NOMO-1 treated with dmso at 0.1 percent for 144 hours (cell line): ENCODE data around the gene IL2RG.

Experiments used
- DNase-seq: peaks from one replicate; lab custom pipeline; 2025; ENCODE audit not compliant: unreplicated experiment; lab: John Stamatoyannopoulos, UW

IL2RG gene

DNA sequence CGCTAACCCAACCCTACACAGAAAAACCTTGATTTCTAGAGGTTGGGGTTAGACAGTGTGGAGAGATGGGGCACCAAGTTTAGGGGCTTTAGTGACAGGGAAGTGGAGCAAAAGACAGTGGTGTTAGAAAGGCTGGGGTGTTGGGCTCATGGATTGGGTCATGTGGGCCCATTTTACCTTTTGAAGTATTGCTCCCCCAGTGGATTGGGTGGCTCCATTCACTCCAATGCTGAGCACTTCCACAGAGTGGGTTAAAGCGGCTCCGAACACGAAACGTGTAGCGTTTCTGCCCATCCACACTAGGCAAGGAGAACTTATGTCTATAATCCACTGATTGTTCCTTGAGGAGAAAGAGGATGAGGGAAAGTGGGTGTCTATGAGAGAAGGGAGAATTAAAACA is 2.3 kb downstream of the IL2RG start:
- DNase-seq = no peak

DNA sequence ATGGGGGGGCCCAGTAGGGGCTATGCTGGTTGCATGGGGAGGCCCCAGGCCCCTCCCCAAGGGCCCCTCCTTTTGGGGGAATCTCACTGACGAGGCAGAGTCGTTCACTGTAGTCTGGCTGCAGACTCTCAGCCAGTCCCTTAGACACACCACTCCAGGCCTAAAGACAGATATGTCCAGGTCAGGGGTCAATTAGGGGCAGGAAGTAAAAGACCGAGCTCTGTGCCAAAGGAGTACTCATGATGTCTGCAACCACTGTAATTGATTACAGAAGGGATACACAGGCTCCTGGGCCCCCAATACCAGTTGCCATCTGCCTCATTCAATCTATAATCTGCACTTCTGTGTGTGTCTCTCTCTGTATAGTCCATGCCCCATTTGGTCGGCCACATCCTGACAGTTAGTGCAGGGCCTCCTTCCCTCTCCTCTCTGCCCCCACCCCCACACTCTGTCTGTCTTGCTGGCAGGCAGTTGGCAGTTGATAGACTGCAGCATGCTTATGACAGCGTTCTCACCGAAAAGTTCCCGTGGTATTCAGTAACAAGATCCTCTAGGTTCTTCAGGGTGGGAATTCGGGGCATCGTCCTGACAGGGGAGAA is 3.5 kb downstream of the IL2RG start:
- peak; percentile 26 for DNase-seq

DNA sequence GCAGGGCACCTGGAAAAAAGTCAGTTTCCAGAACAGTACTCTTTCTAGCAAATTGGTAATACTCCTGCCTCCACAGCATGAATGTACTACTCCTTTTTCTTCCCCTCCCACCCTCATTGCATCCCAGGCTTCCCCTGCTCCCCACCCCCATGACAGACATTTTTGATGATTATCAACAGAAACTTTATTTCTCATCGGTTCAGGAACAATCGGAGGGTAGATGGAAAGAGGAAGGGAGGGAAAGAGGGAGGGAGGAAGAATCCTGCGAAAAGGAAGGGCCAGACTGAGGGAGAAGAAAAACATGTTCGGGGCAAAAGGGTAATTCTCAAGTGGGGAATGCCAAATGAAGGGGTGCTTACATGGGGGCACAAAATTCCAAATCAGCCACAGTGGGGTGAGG is 4.1 kb downstream of the IL2RG start:
- DNase-seq = no peak

DNA sequence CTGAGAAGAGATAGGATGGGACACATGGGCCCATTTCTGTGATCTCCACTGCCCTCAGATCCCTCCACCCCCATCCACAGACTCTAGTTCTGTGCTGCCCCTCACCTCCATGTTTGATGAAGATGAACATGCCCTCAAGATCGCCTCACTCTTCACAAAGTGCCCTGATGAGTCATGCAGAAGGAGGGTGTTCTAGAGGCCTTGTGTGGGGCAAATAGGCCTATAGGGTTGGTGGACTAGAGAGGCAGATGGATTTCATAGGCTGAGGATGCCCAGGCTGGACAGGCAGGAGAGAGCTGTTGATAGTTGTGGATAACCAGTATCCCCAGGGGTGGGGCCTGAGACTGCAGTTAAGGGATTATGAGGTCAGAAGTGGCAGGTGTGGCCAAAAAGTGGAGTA is 5.0 kb downstream of the IL2RG start, which contains the start of gene CXorf65:
Gene CXorf65 (minus strand): TSS at position 314 of the 400 bp plus-strand sequence. CDS start 184 bp downstream, at position 130.
- DNase-seq = peak; percentile 20

DNA sequence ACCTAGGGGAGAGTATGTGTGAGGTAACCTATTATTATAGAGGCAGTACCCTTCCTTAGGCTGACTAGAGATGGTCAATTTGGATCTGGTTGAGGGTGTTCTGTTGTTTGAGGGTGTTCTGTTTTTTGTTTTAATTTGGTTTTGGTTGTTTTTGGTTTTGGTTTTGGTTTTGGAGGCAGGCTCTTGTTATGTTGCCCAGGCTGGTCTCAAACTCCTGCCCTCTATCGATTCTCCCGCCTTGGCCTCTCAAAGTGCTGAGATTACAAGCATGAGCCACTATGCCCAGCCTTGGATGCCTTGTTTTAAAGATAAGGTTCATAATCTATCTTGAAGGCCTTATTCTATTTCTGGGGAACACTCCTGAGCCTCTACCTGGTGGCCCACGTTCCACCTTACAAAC is 5.7 kb downstream of the IL2RG start:
- DNase-seq = no peak

DNA sequence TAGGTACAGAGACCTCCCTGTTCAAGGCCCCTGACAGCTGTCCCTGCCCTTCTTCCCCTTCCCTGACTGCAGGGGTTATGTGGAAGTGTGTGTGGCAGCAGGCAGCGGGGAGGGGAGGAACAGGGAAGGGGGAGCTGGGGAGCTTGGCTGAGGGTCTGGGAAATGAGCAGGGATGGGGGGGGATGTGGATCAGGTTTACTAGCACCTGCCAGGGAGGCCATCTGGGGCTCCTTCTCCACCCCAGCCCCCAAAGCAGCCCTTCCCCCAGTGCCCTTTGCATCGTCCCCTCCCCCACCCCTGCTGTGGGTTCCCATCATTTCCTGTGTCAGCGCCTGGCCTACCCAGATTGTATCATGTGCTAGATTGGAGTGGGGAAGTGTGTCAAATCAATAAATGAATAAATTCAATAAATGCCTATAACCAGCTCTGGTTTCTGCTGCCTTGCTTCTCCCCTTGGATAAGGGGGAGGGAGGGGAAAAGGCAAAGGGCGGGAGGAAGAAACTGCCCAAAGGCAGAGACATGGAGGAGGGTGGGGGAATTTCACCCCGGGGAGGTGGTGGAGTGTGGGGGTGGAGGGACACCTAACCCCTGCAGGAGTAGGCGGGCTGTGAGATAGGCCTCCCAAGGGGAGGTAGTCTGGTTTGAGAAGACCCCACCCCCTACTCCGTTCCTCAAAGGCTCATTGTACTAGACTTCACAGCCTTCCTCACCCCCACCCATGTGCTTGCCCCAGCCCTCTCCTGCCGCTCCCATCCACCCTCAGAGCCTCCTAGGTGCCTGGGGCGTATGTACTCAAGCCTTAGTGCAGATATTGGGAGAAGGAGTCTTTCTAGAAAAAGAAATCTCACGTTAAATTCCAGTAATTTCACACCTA is 8.0 kb downstream of the IL2RG start:
- no peak for DNase-seq

DNA sequence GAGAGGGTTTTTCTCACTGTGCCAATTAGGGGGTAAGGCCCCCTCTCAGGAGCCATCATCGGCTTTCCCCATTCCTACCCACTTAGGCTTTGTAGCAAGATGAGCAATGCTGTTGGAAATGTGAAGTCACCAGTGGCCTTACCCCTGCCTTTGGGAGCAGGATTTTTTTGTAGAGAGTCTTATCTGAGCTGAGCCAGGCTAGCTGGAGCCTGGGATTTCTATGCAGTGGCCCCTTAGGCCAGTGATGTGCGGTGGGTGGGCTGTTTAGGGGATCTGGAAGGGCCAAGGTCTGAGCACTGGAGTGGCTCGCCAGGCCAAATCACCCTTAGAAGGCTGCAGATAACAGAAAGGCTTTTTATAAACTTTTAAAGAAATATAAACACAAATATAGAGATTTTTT is 9.1 kb downstream of the IL2RG start:
- no peak for DNase-seq

DNA sequence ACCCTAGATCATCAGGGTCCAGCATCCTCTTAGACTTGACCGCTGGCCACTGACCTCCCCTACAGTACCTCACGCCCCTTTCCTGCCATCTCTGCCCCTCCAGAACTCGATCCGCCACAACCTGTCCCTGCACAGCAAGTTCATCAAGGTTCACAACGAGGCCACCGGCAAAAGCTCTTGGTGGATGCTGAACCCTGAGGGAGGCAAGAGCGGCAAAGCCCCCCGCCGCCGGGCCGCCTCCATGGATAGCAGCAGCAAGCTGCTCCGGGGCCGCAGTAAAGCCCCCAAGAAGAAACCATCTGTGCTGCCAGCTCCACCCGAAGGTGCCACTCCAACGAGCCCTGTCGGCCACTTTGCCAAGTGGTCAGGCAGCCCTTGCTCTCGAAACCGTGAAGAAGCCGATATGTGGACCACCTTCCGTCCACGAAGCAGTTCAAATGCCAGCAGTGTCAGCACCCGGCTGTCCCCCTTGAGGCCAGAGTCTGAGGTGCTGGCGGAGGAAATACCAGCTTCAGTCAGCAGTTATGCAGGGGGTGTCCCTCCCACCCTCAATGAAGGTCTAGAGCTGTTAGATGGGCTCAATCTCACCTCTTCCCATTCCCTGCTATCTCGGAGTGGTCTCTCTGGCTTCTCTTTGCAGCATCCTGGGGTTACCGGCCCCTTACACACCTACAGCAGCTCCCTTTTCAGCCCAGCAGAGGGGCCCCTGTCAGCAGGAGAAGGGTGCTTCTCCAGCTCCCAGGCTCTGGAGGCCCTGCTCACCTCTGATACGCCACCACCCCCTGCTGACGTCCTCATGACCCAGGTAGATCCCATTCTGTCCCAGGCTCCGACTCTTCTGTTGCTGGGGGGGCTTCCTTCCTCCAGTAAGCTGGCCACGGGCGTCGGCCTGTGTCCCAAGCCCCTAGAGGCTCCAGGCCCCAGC is 10.5 kb downstream of the IL2RG start:
- DNase-seq = no peak

DNA sequence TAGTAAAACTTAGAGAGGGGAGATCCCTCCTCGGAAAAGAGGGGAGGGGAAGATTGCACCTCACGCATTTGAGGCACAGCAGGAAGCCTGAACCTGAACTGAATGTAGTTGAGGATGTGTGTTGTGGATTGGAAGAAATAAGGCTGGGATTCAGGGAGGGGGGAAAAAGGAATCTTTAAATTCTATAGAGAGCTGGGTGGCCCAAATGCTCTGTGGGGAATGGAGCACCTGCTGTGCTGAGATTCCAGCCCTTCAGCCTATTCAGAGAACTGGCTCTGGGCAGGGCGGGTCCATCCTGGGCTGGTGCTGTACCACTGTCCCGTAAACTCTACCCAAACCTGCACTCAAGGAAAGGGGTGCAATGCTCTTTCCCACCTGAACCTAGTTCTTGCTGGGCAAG is 11.6 kb downstream of the IL2RG start:
- DNase-seq = no peak

DNA sequence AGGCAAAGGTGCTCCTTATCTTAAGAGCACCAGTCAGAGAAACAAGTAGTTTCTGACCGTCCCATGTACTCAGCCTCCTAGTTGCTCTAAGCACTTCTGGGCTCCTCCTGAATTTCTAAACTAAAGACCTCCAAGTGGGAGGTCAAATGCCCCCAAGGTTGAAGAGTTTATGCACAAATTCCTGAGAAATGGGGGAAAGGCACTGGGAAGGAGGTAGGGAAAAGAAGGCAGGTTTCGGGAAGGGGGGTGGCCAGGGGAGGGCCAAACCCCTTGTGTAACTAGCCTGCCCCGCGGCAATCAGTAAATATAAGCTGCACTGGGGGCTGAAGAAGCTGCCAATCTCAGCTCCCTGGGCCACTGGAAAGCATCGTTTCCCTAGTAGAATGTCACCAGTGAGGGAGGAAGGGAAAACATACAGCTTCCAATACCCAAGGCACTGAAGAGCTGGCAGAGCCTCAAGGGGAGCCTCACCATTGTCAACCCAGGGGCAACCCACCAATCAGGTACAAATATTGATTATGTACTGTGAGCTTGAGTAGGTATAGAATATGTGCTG is 12.3 kb downstream of the IL2RG start:
- no peak for DNase-seq

DNA sequence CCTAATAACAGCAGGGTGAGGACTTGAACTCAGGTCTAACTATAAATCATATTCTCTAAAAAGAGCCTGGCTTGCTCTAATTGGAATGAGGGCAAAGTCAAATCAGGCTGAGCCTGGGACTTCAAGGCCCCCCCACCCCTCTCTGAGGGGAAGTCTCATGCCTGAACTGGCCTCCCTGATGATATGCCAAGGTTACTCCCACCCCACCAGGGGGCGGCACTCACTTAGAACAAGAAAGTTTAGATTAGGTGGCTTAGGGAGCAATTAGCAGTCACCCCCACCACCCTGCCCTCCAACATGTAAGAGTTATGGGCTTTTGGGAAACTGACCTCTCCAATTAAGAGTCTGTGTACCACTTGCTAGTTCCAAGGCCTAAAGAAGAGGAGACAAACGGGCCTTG is 13.1 kb downstream of the IL2RG start:
- peak; percentile 64 for DNase-seq

DNA sequence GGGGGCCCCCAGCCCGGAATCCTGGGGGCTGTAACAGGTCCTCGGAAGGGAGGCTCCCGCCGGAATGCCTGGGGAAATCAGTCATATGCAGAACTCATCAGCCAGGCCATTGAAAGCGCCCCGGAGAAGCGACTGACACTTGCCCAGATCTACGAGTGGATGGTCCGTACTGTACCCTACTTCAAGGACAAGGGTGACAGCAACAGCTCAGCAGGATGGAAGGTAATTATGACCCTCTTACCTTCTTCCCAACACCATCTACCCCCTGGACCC is 14.7 kb downstream of the IL2RG start:
- DNase-seq = no peak

DNA sequence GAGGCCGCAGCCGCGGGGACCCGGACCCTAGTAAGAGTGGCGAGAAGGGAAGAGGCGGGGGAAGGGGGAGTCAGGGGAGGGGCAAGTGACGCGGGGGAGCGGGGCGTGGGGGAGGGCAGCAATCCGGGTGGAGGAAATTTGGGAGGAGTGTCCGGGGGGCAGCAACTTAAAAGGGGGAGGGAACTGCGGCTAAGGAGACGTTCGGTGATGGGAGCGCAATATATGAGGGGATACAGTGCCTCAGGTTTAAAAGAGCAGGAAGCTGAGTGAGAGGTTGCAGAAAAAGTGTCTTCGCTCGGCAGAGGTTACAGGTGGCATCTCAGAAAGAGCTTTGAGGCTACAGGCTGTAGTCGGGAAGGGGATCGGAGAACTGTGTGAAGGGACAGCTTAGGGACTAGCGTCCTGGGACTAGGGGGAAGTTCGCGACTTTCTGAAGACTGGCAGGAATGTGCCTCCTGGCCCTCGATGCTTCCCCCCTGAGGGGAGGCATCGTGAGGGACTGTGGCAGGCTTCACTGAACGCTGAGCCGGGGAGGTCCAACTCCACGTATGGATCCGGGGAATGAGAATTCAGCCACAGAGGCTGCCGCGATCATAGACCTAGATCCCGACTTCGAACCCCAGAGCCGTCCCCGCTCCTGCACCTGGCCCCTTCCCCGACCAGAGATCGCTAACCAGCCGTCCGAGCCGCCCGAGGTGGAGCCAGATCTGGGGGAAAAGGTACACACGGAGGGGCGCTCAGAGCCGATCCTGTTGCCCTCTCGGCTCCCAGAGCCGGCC is 15.2 kb downstream of the IL2RG start:
- no peak for DNase-seq

DNA sequence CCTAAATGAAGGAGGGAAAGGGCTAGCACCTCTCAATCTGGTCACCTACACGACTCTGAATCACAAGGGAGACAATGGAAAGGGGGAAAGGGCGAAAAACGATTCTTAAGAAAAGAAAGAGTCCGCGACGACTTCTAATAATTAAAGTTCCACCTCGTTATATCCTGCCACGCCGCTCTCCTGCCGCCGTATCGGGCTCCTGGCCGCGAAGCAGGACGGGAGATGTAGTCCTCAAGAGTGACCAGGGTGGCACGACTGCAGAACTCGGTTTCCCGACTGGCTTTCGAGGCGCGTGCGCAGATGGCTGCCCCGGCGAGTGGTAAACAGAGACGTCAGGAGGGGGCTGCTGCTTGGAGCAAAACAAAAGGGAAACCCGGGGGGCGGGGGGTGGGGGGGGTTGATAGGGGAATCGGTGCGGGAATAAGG is 15.8 kb downstream of the IL2RG start, which contains the start of gene FOXO4:
Gene FOXO4 (plus strand): TSS at position 297 of the 426 bp plus-strand sequence. CDS start 678 bp downstream, outside the sequence.
- DNase-seq = peak; percentile 53

DNA sequence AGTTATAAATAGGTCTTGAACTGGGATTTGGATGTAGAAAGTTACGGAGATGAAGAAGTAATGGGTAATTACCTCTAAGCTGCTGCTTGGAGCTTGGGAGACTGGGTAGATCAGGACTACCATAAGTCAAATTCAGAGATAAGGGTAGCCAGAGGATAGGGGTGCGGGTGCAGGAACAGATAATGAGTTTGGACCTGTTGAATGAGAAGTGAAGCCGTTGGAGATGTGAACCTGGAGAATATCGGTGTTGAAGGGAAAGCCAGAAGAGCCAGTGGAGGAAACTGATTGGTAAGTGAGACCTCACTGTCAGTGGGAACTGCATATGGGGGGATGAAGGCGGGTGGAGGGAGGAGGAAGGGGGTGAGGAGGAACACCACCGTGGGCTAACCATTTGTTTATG is 16.3 kb downstream of the IL2RG start:
- DNase-seq = no peak

DNA sequence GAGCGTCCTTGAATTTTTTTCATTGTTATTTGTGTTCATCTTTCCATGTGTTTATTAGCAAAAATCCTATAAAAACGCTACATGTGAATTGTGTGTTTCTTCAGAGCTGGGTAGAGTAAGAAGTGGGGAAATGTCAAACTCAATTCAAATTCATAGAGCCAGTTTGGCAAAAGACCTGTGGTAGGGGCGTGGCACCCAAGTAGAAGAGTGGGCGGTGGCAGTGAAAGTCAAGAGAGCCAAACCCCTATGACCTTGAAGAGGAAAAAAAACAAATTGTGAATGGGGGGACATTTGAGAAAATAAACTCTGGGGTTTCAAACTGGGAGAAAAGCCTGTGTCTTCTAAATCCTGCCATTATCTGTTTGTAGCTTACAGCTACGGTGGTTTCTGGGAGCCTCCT is 20.1 kb downstream of the IL2RG start:
- no peak for DNase-seq

DNA sequence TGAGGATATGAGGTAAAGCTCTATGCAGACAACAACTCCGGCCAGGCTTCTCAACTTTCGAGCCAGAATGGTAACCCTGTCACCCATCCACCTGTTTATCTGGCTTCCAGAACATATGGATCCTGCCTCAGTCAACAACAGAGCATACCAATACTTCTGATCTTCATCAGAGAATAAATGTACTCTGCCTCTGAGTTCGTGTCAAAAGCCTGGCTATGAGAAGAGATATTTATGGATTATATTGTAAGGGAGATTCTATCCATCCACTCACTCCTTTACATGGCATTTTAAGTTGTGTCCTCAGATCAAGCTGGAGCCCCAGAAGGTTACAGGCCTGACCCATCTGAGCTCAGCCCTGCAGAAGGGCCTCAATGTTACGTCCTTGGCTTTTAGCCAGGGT is 25.5 kb downstream of the IL2RG start:
- no peak for DNase-seq

DNA sequence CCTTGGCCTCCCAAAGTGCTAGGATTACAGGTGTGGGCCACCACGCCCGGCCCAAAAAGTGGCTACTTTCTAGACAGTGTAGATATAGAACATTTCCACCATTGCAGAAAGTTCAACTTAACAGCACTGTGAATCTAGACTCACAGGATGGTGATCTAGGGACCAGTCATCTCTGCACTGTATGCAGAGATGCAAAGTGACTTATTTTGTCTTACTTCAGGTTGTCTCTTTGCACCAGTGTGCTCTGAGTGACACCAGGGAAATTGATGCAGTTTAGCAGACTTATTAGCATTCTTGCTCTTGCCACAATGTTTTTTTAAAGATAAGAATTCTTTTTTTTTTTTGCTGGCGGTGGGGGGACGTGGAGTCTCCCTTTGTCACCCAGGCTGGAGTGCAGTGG is 28.6 kb downstream of the IL2RG start:
- no peak for DNase-seq

DNA sequence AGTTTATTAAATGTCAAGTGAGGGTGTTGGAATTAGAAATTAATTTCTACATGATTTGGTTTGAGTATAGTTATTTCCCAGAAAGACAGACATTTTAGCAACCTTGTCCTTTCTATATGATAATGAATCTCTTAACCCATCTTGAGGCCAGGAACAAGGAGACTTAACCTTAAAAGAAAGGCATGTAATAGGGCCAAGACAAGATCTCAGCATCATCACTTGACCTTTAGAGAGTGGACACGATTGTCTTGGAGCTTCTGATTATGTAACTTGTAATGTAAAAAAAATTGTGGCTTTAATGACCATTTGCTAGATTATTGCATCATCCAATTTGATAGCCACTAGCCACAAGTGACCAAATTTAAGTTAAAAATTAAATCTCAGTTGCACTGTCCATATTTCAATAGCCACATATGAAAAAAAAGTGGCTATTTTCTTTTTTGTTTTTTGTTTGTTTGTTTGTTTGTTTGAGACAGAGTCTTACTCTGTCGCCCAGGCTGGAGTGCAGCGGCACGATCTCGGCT is 29.2 kb downstream of the IL2RG start:
- no peak for DNase-seq
